GM18517 (cell line): Measurements from ENCODE around the gene PCNX2.
"Not testable (repeated sequence)": the region's sequence is repeated elsewhere in the genome, so short reads cannot be mapped to it uniquely, and the experiment has no call there.

Experiments
- ATAC-seq: cut with Tn5 transposase; IDR thresholded peaks from one replicate; pipeline ENCODE4 v1.9.1; 2021; ENCODE audit warnings: mild to moderate bottlenecking, moderate library complexity; ENCODE audit not compliant: unreplicated experiment

Gene PCNX2

DNA sequence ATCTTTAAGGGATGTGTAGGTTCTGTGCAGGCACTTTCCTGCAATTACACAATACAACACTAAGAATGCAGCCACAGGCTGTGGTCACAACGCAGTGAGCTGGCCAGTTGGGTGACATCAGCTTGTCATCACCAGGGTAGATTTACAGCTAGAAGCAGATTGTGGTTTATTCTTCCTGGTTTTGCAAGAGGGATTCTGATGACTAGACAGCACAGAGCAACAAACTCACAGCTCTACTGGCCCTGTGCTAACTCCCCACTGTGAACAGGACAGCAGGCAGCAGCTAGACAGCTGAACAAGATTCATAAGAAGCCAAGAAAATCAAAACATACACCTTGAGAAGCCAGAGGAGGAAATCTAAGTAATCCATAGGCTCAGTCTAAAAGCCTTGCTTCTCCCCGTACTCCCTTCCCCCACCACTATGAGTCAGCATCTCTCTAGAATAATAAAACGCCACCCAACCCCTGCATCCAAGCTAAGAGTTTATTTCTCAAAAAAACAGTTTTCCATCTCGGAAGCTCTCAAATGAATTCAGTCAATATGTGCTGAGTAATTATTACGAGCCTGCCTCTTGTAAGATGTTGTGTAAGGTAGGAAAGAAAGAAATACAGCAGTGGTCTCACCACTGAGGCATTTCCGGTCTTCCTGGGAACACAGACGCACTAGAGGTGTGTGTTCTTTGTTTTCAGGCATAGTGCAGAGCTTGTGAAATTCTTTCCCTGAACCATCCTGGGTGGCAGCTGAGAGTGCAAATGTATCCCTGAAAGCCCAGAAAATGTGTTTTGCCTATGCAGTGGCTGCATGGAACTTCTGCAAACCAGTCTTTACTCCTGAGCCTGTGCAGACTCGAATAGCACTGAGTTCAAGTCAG, 182.3 kb downstream of the PCNX2 start:
- peak; percentile 68 for ATAC-seq

- ATAC-seq = no peak
These were observed 183.1 kb downstream of the PCNX2 start for GRCh38 chr1:233112186-233113008.

DNA sequence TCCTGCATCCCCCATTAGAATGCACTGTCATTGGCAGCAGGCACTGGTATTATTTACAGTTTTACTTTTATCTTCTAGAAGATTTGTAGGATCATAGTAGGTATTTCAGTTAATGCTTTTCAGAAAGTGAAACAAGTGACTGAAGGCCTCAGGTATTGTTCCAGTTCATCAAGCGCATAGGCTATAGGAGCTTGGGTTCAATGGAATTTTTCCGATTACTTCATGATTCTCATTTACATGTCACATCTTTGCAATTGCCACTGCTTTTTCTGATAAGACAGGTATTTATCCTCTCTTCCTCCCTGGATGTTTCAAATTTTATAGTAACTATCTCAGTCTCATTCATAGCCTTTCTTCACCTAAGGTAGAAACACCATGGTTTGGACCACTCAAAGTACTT, 183.8 kb downstream of the PCNX2 start:
- no peak for ATAC-seq

DNA sequence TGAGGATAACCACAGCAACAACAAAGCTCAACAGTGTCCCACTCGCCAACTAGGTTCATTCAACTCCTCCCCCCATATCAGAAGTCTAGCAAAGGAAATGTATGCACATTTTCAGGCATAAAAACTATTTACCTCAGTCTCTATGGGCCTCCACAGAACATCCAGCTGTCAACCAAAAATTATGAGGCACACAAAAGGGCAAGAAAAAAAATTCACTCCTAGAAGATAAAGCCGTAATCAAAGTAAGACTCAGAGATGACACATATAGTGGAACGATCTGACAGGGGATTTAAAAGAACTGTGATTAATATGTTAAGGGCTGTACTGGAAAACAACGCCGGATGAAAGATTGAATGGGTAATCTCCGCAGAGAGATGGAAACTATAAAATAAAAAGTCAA, 186.4 kb downstream of the PCNX2 start:
- no peak for ATAC-seq

GRCh38 chr1:233107716-233108130, 187.8 kb downstream of the PCNX2 start:
- ATAC-seq = not testable (repeated sequence)

DNA sequence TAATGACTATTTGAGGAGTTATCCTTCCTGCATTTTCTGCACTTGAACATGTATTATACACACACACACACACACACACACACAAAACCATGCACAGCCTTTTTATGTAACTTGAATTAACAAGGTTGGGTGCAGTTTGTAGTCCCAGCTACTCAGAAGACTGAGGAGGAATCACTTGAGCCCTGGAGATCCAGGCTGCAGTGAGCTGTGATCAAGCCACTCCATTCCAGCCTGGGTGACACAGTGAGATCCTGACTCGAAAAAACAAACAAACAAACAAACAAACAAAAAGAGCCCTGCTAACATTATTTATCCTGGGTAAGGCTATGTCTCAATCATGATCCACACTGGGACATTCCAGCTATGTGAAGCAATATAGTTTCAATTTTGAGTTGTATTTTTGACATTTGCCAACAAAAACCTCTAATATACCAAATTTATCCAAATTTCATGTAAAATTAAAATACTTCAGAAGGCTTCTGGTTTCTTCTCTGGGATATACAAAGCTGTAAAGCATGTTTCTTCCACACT, 188.3 kb downstream of the PCNX2 start:
- no peak for ATAC-seq

DNA sequence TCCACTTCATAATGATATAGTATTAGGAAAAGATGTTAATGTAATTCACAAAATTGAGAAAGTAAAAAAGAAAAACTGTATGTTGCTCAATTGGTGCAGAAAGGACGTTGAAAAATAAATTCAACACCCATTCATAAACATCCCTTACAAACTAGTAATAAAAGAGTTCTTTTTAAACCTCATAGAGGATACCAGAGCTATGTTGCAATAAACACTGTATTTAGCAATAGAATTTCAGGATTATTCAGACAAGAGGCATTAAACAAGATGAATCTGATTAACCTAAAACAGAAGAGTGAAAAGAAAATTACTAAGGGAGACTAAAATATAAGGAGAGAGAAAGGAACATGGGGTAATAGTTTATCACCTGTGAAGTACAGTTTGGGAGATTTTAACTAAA, 190.3 kb downstream of the PCNX2 start:
- no peak for ATAC-seq

GRCh38 chr1:233102341-233102740, 193.2 kb downstream of the PCNX2 start:
- no peak for ATAC-seq

GRCh38 chr1:233097959-233098580, 197.5 kb downstream of the PCNX2 start:
- no peak for ATAC-seq

DNA sequence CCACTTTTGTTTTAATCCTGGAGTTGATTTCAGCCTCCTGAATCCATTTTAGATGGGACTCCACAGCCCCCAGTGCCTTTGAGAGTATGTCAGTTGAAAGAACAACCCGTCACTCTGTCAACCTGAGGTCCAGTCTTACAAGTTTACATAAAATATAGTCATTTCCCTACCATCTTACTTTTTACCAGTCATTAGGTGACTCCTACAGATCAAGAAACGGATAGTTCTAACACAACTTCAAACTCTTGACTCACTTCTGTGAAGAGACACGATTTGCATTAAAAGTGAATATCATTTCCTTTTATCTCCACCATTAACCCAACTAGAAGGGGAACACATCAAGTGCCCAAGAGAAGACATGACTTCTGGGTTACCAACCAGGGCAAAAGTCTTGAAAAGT, 198.0 kb downstream of the PCNX2 start:
- no peak for ATAC-seq

DNA sequence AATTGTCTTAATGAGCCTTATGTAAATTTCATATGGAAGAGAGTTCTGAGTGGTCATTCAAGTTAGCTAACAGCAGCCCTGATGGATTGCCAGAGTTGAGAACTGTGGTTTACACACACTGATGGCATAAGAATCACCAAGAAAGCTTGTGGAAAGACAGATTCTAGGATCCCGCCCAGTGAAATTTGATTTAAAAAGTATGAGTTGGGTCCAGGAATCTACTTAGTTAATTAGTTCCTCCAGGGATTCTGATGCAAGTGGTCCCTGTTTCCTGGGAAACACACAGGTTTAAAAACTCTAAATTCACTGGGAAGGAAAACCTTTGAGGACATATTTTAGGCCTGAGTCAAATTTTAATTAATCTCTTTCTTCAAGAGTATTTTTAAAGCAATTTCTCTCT, 200.8 kb downstream of the PCNX2 start:
- ATAC-seq = no peak

- ATAC-seq = no peak
These were observed 201.3 kb downstream of the PCNX2 start for GRCh38 chr1:233094269-233094668.

DNA sequence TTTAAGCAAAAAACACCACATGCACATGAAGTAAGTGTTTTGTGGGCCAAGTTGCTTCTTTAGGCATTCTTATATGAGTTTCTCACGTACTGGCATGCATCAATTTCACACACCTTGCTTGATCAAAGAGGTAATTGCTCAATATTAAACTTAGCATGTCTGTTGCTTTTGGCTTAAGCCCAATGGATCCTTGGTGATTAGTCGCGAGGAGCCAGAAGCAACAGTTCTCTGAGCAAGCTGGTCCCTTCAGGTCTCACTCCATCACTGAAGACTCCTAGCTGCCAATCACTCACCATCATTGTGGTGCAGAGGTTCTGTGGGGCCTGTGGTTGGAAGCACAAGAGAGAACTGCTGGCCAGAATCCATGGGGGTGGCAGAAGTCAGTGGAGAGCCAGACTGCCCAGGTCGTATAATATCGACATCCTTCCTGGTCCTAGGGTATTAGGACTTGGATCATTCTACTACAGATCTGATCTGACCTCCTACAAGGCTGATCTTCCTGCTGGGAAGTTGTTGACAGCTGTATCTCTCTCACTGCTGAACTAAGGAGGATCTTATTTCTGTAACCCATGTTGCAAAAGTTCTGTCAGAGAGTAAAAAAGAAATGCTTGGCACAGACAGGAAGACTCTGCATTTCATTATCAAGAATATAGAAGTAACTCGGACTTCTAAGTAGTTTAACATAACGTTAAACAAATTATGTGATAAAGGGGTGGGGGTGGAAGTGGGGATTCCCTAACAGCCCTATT, 204.6 kb downstream of the PCNX2 start:
- no peak for ATAC-seq

GRCh38 chr1:233089251-233089650, 206.3 kb downstream of the PCNX2 start:
- ATAC-seq = no peak

DNA sequence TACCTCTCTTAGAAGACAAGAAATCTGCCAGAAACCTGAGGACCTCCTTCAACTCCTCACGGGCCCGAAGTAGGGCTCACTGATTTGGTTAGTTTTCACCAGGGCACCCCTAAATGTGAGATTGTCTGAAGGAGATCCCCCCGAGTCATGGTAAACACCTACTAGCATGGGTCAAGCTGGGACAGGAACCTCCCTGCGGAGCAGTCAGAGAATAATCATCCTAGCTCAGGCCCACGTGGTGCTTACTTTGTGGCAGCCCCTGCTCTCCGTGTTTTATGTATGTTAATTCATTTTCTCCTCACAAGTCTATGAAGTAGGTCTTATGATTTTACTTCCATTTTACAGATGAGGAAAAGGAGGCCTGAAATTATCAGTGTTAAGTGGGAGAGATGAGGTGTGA, 206.9 kb downstream of the PCNX2 start:
- no peak for ATAC-seq

DNA sequence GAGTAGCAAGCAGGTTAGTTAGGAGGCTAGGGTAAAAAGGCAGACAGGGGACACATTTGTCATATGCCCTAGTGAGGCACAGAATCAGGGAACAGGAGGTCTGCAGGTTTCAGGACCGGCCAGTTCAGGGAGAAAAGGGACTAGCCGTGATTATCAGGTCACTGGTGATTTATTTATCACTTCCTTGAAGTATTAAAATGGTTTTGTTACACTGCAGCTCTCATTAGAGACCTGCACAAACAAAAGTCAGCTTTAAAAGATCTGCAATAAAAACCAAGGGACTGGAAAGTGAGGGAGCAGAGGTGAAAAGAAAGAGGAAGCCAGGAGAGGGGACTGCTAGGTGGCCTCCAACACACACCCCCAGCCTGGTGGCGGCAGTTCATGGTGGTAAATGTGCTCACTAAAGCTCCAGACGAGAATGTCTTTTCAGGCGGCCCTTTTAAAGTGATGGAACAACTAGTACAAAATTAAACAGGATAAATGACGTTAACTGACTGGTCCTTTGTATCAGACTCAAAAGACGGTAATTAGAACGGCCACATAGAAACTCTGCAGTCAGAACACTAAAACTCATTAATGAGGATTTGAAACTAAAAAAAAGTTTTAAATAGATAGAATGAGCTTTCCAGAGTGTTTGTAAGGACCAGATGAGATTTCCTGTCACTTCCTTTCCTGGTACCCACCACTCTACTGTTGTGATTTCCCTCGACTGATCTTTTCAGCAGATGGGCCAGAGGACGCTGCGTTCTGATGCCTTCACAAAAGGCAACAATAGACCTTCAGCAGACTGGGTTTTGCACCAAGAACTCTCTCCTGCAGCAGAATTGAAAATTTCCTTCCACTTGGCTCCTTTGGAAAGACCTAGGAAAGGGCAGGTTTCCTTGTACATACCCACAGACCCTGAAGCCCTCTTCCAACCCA, 208.3 kb downstream of the PCNX2 start:
- no peak for ATAC-seq

DNA sequence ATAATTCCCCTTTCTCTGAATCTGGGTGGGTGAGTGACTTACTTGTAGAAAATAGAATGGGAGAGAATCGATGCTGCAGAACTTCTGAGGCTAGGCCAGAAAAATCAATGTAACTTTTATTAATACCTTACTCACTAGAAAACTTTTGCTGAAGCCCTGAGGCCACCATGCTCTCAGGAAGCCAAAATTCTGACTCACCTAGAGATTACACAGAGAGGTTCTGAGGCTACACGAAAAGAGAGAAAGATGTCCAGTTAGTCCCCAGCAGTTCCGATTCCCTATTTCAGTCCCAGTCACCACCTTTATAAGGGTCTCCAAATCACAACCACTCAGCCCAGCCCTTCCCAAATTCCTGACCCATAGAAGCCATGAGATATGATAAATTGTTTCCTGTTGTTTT, 210.0 kb downstream of the PCNX2 start:
- ATAC-seq = no peak

GRCh38 chr1:233082778-233083550, 212.6 kb downstream of the PCNX2 start:
- ATAC-seq = no peak

DNA sequence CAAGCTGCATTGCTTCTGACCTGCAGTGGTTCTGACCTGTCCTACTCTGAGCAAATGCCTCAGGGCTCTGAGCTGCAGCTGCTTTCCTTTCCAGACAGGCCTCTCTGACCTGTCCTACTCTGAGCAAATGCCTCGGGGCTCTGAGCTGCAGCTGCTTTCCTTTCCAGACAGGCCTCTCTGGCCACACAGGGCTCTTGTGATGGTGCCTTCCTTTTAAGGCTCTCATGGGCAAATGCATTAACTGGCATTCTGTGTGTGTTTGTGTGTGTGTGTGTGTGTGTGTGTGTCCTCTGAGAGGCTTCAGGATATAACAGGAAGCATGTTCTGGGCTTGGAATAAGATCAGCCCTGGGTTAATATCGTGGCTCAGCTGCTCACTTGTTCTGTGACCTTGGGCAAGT, 213.8 kb downstream of the PCNX2 start:
- no peak for ATAC-seq
